ENCODE measurements around the gene TBC1D9.

The TBC1D9 gene

DNA sequence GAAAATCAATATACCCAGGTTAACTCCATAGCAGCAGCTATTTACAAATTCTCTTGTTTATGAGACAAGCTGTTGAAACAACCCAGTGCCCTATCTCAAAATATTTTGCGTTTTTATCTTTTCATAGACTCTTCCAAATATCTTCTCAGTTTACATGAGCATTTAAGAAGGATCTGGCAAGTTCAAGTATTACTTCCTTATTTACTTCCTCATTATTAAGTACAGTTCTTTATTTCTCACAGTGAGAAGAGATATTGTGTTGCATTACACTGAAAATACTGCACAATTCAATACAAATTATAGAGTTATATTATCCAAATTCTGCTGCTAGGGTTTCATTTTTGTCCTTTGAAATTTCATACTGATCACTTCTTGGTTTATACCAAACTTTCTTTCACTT is 143.8 kb downstream of the TBC1D9 start:
- no peak for DNase-seq (ENCODE audit: low read depth)

- no peak for DNase-seq (ENCODE audit: low read depth)
Measured at GRCh38 chr4:140611854-140612253, 144.3 kb downstream of the TBC1D9 start.

GRCh38 chr4:140609548-140610425 is 146.4 kb downstream of the TBC1D9 start:
- DNase-seq (ENCODE audit: low read depth) = no peak

DNA sequence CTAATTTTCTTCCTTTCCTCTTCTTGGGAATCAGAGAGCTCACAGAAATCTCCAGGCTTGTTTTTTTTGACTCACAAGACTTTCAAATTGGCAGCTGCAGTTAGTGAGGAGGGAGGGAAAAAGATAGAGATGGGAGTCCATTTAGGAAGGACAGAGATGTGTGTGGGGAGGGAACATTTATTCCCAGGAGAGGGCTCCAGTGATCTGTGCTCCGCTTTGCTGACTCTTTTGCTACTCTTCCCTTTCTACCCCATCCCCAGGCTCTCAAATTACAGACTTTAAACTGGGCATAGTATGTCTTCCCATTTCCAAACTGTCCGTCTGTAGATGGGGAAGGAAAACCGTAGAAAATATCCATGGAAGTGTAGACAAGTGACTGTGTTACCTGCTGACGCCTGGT is 148.3 kb downstream of the TBC1D9 start:
- DNase-seq (ENCODE audit: low read depth) = no peak

DNA sequence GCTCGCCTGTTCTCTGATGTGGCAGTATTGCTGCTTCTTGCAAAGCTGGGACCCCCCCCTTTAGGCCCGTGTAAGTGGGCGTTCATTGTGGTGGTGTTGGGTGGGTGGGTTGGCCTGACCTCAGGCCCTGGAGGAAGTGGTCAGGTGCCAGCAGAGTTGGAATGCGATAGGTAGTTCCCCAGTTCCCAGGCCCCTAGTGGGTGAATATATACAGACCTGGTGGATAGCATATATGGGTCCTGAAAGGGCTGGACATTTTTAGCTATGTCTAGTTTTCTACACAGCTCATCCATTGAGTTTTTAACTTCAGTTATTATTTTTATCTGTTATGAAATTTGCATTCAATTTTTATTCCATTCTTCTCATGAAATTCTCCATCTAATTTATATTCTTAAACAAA is 151.6 kb downstream of the TBC1D9 start:
- no peak for DNase-seq (ENCODE audit: low read depth)

GRCh38 chr4:140603286-140603685 is 152.9 kb downstream of the TBC1D9 start:
- no peak for DNase-seq (ENCODE audit: low read depth)

GRCh38 chr4:140602714-140603113 is 153.5 kb downstream of the TBC1D9 start:
- no peak for DNase-seq (ENCODE audit: low read depth)

DNA sequence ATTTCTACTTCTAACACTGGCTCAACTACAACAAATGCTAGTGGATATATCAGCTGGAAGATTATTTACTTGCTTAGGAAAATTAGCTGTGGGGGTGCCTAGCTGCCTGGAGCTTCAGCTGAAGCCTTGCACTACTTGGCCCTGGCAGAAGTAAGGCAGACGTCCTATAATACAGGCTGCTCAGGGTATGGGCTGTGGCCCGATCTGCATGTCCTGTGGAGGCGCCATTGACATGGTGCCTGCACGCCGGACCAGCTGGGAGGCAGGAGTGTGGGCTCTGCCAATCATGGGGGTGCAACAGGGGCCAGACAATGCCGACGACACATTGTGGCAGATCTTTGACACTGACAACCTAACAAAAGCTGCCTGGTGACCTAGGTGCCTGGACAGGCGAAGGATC is 155.8 kb downstream of the TBC1D9 start:
- no peak for DNase-seq (ENCODE audit: low read depth)

- DNase-seq (ENCODE audit: low read depth) = no peak
Measured at GRCh38 chr4:140595065-140595464, 161.1 kb downstream of the TBC1D9 start.

DNA sequence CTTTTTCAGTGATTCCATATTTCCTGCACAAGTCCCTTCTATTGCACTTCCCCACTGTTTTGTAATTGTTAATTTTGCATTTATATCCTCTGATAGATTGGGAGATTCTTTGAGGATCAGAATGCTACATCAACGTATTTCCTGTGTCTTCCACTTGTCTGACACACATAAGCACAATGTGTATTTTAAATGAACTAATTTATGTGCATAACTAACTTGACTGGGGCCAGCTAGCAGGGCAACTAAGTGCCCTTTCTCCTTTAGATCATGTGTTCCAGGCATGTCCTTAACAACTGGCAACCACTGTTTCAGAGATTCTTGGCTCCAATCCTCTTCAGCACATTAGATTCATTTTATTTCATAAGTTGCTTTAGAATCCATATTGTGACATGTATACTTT is 171.7 kb downstream of the TBC1D9 start:
- no peak for DNase-seq (ENCODE audit: low read depth)

DNA sequence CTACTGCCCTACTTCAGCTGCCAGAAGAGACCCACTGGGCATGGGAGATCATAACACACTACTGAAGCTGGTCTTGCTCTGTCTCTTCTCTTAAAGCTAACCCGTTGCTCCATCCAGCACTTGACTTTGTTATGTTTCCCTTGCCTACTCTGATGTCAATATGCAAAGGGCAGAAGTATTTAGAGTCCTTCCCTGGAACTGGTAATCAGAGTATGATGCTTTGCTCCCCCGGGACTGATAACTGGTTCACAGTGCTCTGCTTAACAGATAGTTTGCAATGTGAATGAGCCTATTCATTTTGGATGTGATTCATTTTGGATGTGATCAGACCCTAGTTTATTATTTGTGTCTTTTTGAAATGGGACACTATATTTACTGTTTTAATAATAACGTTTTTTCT is 175.1 kb downstream of the TBC1D9 start:
- no peak for DNase-seq (ENCODE audit: low read depth)

DNA sequence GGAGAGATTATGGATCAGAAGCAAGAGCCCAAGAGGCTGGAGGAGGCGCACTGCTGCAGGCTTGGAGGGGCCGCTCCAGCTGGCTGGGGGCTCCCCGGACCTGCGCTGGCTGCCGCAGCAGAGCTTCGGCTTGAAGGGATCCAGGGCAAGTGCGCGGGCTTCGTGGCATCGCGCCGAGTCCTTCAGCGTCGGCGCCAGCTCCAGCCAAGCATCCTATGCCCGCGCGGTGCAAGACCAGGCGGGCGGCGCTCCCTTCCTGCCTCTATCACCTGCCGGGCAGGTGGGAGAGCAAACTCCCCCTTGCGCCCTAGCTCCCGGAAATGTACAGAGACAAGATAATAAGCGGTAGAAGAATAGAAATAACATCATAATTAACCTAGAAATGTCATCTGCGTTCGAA is 176.9 kb downstream of the TBC1D9 start:
- DNase-seq (ENCODE audit: low read depth) = no peak

DNA sequence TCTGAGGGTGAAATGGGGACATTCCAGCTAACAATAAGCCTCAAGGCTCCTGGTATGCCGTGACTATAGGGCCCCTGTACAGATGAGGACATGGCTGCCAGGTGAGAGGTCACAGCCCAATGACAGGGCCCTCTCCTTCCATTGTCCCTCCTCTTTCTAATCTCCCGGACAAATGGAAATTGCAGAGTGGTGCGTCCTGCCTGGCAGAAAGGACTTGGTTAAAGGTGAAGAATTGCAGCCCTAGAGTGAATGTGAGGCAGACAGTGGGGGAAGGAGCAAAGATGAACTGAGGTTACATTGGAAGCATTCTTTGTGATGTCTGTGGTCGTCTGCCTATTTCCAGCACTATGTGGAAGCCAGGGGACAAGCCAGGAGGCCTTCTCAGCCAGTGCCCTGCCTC is 180.7 kb downstream of the TBC1D9 start:
- DNase-seq (ENCODE audit: low read depth) = no peak

DNA sequence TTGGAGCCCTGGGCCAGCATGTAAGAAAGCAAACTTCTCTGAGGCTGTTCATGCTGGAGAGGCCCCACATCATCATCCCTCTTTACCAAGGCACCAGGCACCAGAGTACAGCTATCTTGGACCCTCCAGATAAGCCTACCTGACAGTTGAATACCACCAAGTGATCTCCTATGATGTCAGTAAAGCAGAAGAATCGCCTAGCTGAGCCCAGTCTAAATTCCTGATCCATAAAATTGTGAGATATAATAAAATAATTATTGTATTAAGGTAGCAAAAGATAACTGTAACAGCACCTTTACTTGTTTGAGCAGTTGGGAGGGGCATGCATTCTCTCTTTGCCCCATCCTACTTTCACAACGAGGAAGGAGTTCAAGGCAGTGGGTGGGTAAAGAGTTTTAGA is 184.6 kb downstream of the TBC1D9 start:
- DNase-seq (ENCODE audit: low read depth) = no peak

All from T-helper 22 cell (primary cell).